Fibroblast of skin of back (primary cell): ENCODE data around the gene ZMYM2.
A peak's percentile ranks its signal among the peaks of the same experiment; 100 is the strongest.
"Not testable (repeated sequence)": the region's sequence is repeated elsewhere in the genome, so short reads cannot be mapped to it uniquely, and the experiment has no call there.

ENCODE experiments used
- DNase-seq: peaks from one replicate; pipeline ENCODE4 v3.0.0-alpha.2; 2013

ZMYM2 gene

DNA sequence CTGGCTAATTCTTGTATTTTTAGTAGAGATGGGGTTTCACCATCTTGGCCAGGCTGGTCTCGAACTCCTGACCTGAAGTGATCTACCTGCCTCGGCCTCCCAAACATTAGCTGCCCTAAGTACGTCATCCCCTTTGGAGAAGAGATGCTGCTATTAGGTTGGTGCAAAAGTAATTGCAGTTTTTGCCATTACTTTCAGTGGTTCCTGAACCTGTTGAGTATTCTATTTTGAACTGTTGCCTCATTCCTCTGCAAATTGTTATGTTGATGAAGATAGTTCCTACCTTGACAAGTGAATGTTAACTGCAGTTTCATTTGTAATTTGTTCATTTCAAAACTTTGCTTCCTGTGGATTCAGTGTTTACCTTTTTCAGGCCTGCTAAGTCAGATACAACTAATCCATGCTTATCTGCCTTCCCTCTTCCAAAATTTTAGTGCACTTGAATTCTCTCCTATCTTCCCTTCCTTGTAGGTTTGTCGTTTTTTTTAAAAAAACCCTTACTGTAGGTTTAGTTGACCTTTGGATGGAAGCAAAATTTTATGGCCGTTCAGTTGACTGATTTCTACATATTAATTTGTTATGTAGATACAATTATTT is 24.0 kb downstream of the ZMYM2 start:
- DNase-seq = no peak

DNA sequence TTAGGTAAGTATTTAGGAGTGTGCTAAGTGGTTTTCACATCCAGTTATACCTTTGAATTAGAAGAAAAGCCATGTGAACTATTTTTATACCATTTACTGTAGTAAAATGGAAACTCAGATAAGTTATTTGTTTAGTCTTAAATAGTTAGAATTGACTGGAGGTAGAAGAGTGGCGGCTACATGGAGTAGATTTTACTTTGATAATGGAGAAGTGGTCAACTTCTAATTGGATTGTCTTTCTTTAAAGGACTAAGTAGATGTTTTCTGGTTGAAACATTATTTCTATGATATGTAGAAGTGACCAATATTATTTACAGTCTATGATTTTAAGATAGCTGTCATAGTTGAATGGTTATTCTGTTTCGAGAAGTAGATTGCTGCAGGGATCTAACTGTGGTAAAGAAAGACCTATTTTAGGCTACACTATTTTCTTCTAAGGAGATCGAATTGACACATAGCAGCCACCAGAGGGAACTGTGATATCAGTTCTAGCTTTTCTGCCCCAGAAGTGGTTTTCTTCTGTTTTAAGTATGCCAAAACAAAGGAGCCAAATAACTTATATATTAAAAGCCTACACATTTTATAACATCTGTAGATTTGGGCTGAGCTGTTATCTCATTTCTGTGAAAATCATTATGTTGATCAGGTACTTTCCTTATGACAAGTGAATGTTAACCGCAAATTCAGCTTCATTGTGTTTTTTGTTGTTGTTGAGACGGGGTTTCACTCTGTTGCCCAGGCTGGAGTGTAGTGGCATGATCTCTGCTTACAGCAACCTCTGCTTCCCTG is 26.1 kb downstream of the ZMYM2 start:
- DNase-seq = peak; percentile 56

DNA sequence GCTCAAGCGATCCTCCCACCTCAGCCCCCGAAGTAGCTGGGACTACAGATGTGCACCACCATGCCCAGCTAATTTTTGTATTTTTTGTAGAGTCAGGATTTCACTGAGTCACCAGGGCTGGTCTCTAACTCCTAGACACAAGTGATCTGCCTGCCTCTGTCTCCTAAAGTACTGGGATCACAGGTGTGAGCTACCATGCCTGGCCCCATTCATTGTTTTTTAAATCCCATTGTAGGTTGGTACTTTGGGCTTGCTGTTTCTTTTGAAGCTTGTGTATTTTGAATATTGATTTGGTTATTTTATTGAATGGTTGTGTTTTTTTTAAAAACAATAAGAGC is 26.7 kb downstream of the ZMYM2 start:
- no peak for DNase-seq

DNA sequence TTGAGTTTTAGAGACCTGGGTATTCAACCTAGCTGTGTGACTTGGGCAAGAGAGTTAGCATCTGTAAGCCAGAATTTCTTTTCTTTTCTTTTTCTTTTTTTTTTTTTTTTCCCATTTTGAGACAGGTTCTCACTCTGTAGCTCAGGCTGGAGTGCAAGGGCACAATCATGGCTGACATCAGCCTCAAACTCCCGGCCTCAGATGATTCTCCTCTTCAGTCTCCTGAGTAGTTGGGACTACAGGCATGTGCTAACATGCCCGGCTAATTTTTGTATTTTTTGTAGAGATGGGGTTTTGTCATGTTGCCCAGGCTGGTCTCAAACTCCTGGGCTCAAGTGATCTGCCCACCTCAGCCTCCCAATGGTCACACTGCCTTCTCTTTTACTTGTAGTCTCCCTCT is 33.0 kb downstream of the ZMYM2 start:
- DNase-seq = no peak

DNA sequence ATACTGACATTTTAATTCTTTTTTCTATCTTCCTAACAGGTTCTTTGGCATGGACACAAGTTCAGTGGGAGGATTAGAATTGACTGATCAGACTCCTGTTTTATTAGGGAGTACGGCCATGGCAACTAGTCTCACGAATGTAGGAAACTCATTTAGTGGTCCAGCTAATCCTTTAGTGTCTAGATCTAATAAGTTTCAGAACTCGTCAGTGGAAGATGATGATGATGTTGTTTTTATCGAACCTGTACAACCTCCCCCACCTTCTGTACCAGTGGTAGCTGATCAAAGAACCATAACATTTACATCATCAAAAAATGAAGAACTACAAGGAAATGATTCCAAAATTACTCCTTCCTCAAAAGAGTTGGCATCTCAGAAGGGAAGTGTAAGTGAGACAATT is 34.5 kb downstream of the ZMYM2 start:
- no peak for DNase-seq

DNA sequence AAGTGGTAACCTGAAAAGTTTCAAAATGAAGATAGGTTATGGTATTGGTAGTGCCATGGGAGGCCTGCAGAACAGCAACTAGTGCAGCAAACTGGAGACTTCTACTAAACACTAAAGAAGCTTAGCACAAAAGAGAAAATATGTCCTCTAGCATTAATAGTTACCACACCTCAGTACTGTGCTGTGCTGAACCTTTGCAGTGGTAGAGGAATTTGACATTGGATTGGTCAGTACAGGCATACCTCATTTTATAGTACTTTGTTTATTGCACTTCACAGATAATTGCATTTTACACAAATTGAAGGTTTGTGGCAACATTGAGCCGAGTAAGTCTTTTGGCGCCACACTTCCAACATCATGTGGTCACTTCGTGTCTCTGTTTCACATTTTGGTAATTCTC is 40.4 kb downstream of the ZMYM2 start:
- DNase-seq = no peak

DNA sequence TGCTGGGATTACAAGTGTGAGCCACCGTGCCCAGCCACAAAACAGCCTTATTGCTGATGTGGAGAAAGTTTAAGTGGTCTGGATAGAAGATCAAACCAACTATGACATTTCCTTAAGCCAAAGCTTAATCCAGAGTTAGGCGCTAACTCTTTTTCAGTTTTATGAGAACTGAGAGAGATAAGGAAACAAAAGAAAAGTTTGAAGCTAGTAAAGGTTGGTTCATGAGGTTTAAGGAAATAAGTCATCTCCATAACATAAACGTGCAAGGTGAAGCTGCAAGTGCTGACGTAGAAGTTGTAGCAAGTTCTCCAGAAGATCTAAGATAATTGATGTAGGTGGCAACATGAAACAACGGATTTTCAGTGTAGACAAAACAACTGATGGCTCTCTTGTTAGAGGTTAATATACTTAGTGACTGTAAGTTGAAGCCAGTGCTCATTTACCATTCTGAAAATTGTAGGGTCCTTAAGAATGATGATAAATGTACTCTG is 41.6 kb downstream of the ZMYM2 start:
- no peak for DNase-seq

DNA sequence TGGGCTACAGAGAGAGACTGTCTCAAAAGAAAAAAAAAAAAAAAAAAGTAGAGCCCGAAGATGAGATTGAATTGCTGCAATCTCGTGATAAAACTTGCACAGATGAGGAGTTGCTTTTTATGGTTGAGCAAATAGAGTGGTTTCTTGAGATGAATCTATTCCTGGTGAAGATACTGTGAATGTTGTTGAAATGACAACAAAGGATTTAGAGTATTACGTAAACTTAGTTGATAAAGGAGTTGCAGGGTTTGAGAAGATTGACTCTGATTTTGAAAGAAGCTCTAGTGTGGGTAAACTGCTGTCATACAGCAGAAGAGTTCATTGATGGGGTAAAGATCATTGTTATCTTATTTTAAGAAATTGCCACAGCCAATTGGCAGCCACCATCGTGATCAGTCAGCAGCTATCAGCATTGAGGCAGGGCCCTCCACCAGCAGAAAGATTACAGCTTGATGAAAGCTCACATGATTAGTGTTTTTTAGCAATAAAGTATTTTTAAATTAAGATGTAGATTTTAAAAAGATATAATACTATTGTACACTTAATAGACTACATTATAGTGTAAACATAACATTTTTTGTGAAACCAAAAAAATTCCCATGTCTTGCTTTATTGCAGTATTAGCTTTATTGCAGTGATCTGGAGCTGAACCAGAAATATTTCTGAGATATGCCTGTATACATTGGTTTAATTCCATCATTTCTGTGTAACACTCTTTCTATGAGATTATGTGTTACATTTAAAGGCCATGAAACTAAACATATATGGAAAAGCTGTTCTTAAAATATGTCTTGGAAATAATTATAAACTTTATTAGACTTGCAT is 43.1 kb downstream of the ZMYM2 start:
- DNase-seq = no peak

DNA sequence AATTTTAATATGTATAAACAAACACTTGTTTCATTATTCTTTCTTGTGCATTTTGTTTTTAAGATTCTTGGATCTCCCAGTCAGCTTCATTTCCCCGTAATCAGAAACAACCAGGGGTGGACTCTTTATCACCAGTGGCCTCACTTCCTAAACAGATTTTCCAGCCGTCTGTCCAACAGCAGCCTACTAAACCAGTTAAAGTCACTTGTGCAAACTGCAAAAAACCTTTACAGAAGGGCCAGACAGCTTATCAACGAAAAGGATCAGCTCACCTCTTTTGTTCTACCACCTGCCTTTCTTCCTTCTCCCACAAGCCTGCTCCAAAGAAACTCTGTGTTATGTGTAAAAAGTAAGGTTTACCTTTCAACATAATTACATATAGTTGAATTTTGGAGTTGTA is 44.3 kb downstream of the ZMYM2 start:
- no peak for DNase-seq

DNA sequence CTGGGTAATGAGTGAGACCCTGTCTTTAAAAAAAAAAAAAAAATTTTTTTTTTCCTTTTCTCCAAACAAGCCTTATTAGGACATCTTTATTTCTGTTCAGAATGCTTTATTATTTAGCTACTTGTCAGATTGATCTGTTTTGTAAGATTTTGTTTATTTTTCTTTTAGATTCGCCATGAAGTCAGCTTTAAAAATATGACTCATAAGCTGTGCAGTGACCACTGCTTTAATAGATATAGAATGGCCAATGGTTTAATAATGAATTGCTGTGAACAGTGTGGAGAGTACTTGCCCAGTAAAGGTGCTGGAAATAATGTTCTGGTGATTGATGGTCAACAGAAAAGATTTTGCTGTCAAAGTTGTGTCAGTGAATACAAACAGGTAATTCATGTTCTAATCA is 47.7 kb downstream of the ZMYM2 start:
- peak; percentile 18 for DNase-seq

DNA sequence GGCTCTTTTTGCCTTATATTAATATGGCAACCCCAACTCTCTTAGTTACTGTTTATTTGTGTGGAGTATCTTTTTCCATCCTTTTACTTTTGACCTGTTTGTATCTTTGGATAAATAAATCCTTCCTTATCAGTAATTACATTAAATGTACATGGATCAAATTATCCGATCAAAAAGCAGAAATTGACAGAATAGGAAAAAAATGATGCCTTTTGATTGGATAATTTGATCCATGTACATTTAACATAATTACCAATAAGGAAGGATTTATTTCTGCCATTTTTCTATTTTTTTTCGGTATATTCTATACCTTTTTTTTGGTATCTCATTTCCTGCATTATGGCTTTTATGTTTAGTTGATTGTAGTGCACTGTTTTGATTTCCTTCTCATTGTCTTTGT is 57.2 kb downstream of the ZMYM2 start:
- no peak for DNase-seq

DNA sequence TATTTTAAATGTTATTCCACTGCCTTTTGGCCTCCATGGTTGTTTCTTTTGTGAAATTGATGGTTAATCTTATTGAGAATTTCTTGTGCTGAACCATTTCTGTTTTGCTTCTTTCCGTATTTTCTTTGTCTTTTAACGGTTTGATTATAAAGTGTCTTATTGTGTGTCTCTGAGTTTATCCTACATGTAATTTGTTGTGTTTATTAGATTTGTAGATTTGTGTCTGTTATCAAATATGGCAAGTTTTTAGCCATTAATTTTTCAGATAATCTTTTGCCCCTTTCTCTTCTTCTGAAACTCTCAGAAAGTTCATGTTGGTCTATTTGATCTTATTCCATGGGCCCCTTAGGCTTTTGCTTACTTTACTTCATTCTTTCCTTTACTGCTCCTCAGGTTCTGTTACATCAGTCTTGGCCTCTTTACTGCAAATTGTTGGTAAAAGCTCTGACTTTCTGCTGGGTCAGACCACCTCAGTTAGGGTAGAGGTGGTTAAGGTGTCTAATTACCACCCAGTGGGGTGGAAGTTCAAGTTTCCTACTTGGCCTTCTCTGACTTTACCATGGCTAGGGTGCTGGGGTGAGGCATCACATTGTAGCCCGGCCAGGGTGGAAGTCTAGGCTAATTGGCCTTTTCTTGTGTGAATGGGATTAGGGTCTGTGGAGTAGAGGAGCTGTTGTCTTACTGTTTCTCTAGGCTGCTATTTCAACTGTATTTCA is 58.3 kb downstream of the ZMYM2 start:
- no peak for DNase-seq

DNA sequence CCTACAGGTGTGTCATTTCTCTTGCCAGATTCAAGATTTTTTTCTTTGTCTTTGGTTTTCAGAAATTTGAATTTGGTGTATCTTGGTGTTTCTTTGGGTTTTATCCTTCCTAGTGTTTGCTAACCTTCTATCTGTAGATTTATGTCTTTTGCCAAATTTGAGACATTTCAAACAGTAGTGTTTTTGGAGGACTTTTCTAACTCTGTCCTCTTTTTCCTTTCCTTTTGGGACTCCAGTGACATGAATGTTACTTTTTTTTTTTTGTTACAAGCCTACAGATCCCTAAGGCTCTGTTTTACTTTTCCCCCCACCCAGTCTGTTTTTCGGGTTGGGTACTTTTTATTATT is 58.8 kb downstream of the ZMYM2 start:
- no peak for DNase-seq

DNA sequence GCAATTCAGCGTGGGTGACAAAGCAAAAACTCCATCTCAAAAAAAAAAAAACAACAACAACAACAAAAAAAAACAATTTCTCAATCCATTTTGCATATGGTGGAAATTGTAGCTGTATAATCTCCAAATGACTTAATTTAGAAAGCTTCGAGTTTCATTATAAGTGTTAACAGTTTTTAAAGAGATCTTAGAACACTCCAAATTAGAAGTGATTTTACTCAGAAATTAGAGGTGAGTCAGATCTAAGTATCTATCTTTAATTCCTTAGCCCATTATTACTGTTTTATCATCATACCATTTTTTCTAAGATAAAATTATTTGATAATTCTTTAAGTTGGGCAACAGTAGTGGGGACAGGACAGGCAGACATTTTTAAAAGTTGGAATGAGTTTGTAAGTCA is 60.5 kb downstream of the ZMYM2 start:
- DNase-seq = no peak

DNA sequence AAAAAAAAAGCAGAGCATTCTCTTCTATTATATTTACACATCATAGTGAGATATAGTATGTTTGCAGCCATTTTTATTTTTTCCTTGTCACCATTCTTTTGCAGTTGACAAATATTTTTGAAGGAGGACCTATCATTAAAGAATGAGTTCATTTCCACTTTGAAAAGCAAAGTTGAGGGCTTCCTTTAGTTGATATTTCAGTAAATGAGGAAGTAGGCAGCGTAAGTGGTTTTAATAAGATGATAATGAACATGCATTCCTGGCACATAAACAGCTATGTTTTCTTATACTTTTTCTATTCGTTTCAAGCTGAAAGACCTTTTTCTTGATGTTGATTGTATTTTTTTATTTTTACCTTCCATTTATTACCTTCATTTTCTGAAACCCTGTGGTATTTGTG is 66.2 kb downstream of the ZMYM2 start:
- DNase-seq = no peak

DNA sequence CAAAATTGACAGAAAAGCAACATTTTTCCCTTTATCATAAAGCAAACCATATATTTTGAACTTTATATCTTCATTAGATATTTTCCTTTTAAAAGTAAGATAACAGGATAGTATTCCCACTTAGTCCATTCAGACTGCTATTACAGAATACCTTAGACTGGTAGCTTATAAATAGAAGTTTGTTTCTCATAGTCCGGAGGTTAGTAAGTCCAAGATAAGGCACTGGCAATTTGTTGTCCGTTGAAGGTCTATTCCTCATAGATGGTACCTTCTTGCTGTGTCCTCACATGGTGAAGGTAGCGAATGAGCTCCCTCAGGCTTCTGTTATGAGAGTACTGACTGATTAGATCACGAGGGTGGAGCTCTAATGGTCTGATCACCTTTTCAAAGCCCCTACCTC is 70.4 kb downstream of the ZMYM2 start:
- no peak for DNase-seq

DNA sequence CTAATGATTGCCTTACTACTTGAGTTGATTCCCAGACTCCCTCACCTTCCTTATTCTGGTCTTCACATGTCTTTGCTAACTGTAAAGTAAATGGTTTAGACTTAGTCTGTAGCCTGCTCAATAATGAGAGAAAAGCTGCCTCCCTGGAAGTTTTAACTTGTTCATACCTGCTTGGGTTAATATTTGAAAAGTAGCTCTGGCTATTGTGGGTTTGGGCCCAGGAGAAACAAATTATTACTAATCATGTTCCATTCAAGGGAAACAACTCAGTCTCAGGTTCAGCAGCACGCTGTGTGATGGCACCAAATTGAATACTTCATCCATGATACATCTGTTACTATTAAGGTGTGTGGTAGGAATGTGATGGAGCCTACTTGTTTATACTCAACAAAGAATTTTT is 75.0 kb downstream of the ZMYM2 start:
- no peak for DNase-seq

DNA sequence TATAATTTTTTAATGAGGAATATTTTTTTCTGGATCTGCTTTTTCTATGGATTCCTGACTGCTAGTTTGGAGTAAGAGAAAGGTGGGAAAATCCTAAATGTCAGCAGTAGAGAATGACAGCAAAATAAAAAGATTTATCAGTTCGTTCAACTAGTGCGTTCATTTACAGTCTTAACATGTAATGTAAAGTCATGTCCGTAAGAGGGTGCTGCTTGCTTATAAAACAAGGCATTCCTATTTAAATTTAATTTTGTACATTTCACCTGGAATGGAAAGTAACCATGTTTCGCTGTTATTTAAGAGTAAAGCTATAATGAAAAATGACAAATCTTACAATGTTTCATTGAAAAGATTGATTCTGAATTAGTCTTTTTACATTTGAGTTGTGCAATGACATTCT is 76.6 kb downstream of the ZMYM2 start:
- no peak for DNase-seq

DNA sequence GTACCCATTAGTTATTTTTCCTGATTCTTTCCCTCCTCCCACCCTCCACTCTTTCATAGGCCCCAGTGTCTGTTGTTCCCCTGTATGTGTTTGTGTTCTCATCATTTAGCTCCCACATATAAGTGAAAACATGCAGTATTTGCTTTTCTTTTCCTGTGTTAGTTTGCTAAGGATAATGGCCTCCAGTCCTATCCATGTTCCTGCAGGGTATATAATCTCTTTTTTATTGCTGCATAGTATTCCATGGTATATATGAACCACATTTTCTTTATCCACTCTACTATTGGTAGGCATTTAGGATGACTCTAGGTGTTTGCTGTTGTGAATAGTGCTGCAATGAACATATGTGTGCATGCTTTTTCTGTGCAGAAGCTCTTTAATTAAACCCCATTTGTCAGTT is 79.4 kb downstream of the ZMYM2 start:
- no peak for DNase-seq

DNA sequence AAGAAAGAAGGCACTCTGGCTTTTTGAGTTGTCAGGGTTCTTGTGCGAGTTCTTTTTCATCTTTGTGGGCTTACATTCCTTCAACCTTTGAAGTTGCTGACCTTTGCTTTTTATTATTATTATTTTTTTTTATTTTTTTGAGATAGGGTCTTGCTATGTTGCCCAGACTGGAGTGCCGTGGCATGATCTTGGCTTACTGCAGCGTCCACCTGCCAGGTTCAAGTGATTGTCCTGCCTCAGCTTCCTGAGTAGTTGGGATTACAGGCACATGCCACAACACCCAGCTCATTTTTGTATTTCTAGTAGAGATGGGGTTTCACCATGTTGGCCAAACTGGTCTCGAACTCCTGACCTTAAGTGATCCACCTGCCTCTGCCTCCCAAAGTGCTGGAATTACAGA is 84.1 kb downstream of the ZMYM2 start:
- DNase-seq = not testable (repeated sequence)

DNA sequence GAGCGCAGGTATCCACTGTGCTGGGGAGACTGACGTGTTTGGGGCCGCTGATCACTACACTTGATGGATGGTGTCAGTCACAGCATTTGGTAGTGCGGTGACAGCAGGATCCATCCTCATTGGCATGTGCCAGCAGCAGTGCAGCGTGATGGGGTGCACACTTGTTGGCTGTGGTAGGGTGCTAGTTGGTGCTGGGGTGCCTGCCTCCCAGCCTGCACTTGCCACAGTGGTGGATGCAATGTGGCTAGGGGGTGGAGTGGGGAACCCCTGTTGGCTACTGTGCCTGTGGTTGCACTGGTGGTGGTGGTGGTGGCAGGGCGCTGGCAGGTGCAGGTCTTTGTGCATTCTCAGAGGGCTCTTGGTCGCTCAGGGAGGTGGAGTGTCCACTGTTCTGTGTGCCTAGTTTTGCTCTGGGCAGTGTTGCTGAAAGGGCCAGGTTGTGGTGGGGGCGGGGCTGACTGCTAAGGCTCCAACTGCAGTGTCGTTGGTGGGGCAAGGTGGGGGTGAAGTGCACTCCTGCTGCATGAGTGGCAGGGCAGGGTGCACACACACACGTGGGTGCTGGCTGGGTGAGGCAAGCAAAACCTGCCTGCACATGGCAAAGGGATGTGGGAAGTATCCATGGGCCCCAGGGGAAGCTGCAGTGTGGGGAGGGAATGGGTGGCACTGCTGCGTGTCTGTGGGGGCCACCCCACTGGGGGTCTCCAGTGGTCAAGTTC is 84.8 kb downstream of the ZMYM2 start:
- DNase-seq = no peak

DNA sequence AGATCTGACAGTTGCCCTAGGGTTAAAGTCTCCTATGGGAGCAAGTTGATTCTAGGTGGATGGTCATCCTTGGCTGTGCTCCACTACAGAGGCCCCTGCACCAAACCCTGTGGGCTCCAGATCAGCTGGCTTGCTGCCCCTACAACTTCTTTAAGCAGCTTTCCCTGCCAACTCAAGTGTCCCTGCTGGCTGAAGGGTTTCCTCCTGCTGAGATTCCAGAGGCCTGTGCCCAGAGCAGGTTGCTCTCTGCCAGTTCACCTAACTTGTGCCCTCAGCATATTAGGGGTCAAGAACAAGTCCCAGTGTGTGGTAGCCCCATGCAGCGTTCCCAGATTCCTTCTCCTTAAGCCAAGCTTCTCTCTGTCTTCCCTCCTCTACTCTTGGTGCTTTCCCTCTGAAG is 85.6 kb downstream of the ZMYM2 start:
- DNase-seq = no peak
